ENCODE data around the gene RANBP17.

The RANBP17 gene

GRCh38 chr5:171330021-171330420 lies 468.2 kb downstream of the RANBP17 start:
- Mint-ChIP-seq H3K27ac (no peak overlapping the region), H3K4me1 (no peaks in the 10 kb centered on the region), H3K9me3 (no peaks in the 10 kb centered on the region), H3K4me3 (no peak overlapping the region), H3K27me3 (ENCODE audit: low read depth, poor library complexity) (peaks cover 99% of the 10 kb centered on the region), H3K36me3 (ENCODE audit: low read depth) (no peaks in the 10 kb centered on the region)
- TF ChIP-seq CTCF (IDR thresholded peaks at IDR 0.05) = no peak
- DNase-seq = no peak

GRCh38 chr5:171335616-171336015 lies 473.8 kb downstream of the RANBP17 start:
- no peaks in the 10 kb centered on the region for H3K9me3 Mint-ChIP-seq
- no peaks in the 10 kb centered on the region for H3K36me3 Mint-ChIP-seq (ENCODE audit: low read depth)
- DNase-seq = no peak
- peaks cover 8% of the 10 kb centered on the region for H3K4me1 Mint-ChIP-seq
- no peak overlapping the region for H3K4me3 Mint-ChIP-seq
- H3K27ac Mint-ChIP-seq = no peak overlapping the region
- TF ChIP-seq CTCF (IDR thresholded peaks at IDR 0.05) = no peak
- peaks cover 93% of the 10 kb centered on the region for H3K27me3 Mint-ChIP-seq (ENCODE audit: low read depth, poor library complexity)

GRCh38 chr5:171336521-171337209 lies 474.8 kb downstream of the RANBP17 start:
- peaks cover 8% of the 10 kb centered on the region for H3K4me1 Mint-ChIP-seq
- H3K27ac Mint-ChIP-seq = no peak overlapping the region
- peak; percentile 65 for TF ChIP-seq CTCF (IDR thresholded peaks at IDR 0.05)
- DNase-seq = peak; percentile 56
- H3K27me3 Mint-ChIP-seq (ENCODE audit: low read depth, poor library complexity) = peaks cover 89% of the 10 kb centered on the region
- H3K9me3 Mint-ChIP-seq = no peaks in the 10 kb centered on the region
- no peaks in the 10 kb centered on the region for H3K36me3 Mint-ChIP-seq (ENCODE audit: low read depth)
- peak overlapping the region; percentile 76 for H3K4me3 Mint-ChIP-seq

GRCh38 chr5:171337210-171337569 lies 475.4 kb downstream of the RANBP17 start:
- DNase-seq = no peak
- Mint-ChIP-seq H3K4me1 (peaks cover 8% of the 10 kb centered on the region), H3K4me3 (peak overlapping the region; percentile 76), H3K27ac (no peak overlapping the region), H3K27me3 (ENCODE audit: low read depth, poor library complexity) (peaks cover 86% of the 10 kb centered on the region), H3K36me3 (ENCODE audit: low read depth) (no peaks in the 10 kb centered on the region), H3K9me3 (no peaks in the 10 kb centered on the region)
- no peak for TF ChIP-seq CTCF (IDR thresholded peaks at IDR 0.05)

GRCh38 chr5:171340042-171340441 lies 478.2 kb downstream of the RANBP17 start:
- Mint-ChIP-seq H3K36me3 (ENCODE audit: low read depth) (no peaks in the 10 kb centered on the region), H3K27me3 (ENCODE audit: low read depth, poor library complexity) (peaks cover 57% of the 10 kb centered on the region), H3K27ac (no peak overlapping the region), H3K4me3 (no peak overlapping the region), H3K4me1 (peaks cover 8% of the 10 kb centered on the region), H3K9me3 (no peaks in the 10 kb centered on the region)
- no peak for DNase-seq
- no peak for TF ChIP-seq CTCF (IDR thresholded peaks at IDR 0.05)

- peaks cover 8% of the 10 kb centered on the region for H3K4me1 Mint-ChIP-seq
- no peaks in the 10 kb centered on the region for H3K9me3 Mint-ChIP-seq
- peaks cover 56% of the 10 kb centered on the region for H3K27me3 Mint-ChIP-seq (ENCODE audit: low read depth, poor library complexity)
- no peak overlapping the region for H3K4me3 Mint-ChIP-seq
- DNase-seq = no peak
- no peaks in the 10 kb centered on the region for H3K36me3 Mint-ChIP-seq (ENCODE audit: low read depth)
- H3K27ac Mint-ChIP-seq = no peak overlapping the region
- no peak for TF ChIP-seq CTCF (IDR thresholded peaks at IDR 0.05)
Observed at GRCh38 chr5:171340491-171340890, 478.7 kb downstream of the RANBP17 start.

Measured in nephron progenitor cell (in vitro differentiated cells).